HG03064 (cell line): Measurements from ENCODE around the gene KRT36.

Source experiments
- ATAC-seq: cut with Tn5 transposase; IDR thresholded peaks from one replicate; pipeline ENCODE4 v1.9.1; 2021; ENCODE audit warnings: low read depth; ENCODE audit not compliant: unreplicated experiment

The KRT36 gene

GRCh38 chr17:41489531-41489930 lies at the start of gene KRT36:
Gene KRT36 (minus strand): TSS chr17:41489910. CDS start chr17:41489864, 46 bp downstream.
- ATAC-seq = no peak

DNA sequence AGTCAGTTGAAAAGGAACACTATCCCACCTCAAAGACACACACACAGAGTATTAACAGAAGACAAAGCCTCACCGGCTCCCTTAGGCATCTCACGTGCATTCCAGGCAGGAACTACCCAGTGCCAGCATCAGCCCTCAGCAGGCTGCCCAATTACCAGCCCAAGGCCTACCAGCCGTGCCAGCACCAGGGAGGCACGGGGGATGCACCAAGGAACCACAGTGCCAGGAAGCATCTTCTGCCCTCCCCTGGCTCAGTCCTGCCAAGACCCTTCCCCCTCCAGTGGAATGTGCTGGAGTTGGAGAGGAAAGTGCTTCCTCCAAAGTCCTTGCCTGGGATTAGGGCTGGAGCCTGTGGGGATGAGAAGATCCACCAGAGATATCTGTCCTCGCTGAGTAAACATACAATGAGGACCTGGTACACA lies 49.4 kb upstream of the KRT36 start:
- no peak for ATAC-seq

DNA sequence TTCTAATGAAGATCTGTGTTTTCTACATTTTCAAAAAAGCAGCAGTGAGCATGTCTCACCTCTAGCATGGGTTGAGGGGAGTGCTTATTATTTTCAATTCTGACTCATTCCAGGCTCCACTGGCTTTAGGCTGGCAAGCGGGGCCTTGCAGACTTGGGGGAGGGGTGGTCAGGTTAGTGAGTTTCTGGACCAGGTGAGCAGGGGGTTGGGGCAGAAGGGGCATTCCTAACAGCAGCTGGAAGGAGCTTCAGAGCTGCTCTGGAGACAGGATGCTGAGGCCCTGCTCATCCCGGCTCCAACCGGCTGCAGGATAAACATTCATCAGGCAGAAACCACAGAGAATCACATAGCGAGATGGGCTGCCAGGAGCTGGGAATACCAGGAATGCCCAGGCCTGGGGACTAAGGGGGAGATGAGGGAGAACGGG lies 48.9 kb upstream of the KRT36 start:
- ATAC-seq = no peak

GRCh38 chr17:41537990-41538389 lies 48.3 kb upstream of the KRT36 start:
- ATAC-seq = no peak

DNA sequence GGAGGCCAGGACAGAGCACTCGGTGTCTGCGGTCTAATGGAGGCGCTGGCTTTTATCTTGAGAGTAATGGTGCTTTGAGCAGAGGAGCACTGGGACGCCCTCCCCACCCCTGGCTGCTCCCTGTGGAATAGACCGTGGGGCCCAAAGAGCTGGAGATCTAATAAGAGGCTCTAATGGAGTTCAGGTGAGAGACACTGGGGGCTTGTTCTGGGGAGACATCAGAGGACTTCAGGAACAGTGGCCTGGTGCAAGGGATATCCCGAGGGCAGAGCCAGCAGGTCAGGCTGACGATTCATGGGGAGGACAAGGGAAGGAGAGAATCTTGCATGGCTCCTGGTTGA lies 47.9 kb upstream of the KRT36 start:
- ATAC-seq = no peak

DNA sequence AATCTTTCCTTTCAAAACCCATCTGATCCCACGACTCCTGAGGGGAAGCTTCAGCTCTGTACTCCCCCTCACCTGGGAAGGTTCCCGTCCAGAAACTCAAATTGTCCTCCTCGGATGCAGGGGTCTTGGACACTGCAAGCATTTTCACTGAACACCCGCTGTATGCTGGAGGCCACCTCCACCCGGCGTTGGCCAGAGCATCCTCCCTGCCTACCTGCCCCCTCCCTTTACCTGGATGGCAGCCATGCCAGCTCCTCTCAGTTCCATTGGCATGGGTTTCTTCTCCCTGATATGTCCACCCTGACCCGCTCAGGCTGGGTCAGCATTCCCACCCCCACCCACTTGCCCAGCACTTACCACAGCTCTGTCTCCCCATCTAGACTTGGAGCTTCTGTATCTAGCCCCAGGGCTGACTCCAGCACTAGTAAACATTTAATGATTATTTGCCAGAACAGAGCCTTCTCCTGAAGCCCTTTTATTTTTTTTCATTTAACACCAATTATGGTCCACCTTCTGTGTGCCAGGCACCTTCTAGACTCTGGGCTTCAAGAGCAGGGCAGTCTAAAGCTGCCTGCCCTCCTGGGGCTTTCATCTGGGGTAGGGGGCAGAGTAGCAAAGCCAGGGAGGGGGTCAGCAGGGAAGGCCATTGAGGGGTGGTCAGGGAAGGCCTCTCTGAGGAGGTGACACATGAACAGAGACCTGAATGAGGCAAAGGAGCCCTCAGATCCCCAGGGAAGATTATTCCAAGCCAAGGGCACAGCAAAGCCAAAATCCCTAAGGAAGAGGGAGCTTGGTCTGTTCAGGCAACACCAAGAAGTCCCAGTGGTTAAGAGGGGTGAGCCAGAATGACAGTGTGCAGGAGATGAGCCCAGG lies 47.3 kb upstream of the KRT36 start:
- ATAC-seq = no peak

DNA sequence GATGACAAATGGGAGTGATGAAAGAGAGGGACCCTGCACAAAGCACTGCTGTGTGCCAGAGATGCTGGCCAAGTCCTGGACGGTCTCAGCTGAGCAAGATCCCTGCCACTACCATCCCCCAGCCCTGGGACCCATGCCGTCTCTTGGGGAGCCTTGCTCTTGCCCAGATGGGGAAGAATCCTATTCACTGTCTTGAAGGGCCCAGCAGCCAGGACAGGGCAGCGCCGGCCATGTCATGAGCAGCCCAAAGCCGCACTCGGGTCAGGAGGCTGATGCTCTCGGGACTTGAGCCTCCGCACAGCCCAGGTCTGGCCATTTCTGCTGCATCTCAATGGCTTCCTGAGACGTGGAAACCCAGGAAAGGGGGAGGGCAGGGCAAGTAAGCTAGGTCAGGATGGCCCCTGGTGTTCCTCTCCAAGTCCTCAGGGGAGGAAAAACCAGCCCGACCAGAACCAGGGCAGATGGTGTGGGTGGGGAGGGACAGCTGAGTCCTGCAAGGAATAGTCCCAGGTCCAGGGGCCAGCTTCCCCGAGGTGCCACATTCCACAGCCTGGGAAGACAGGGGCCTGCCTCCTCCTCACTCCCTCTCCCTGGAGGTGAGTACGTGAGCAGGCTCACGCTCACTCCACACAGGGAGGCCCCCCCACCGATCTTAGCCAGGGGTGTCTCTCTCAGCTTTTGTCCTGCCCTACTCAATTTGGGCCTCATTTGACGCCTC lies 46.2 kb upstream of the KRT36 start:
- no peak for ATAC-seq

- ATAC-seq = no peak
Measured at GRCh38 chr17:41534899-41535546, 45.3 kb upstream of the KRT36 start.

DNA sequence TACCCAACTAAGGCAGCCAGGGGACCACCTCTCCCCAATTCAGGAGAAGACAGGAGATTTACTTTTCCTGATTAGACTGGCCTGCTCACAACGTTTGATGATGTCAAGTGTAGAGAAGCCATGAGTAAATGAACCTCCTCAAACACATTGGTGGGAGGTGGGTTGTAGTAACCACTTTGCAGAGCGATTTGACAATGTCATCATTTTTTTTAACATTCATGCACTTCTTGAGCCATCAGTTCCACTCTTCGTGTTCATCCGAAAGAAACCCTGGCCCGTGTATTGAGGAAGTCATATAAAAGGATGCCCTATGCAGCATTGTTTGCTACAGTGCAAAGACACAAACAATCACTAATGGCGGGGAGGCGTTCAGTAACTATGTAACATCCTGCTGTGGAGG lies 43.9 kb upstream of the KRT36 start:
- ATAC-seq = no peak

DNA sequence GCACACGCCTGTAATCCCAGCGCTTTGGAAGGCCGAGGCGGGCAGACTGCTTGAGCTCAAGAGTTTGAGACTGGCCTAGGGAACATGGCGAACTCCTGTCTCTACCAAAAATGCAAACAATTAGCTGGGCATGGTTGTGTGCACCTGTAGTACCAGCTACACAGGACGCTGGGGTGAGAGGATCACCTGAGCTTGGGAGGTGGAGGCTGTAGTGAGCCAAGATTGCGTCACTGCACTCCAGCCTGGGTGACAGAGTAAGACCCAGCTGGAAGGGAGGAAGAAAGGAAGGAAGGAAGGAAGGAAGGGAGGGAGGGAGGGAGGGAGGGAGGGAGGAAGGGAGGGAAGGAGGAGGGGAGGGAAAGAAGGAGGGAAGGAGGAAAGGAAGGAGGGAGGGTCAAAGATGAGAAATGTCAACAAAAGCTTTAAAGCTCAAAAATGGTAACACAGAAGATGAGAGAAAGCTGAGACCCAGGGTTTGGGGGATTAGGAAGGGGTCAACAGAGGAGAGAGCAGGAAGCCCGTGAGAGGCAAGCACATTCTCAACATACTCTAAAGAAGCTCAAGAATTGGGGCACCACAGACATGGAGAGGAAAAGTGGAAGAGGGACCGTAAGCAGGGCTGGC lies 43.3 kb upstream of the KRT36 start:
- no peak for ATAC-seq

- ATAC-seq = no peak
Measured at GRCh38 chr17:41531993-41532392, 42.3 kb upstream of the KRT36 start.

- ATAC-seq = no peak
Measured at GRCh38 chr17:41530062-41531048, 40.6 kb upstream of the KRT36 start.

GRCh38 chr17:41529491-41529915 lies 39.8 kb upstream of the KRT36 start:
- ATAC-seq = no peak

- ATAC-seq = no peak
Measured at GRCh38 chr17:41528959-41529353, 39.2 kb upstream of the KRT36 start.

GRCh38 chr17:41527063-41528023 lies 37.6 kb upstream of the KRT36 start:
- ATAC-seq = no peak

DNA sequence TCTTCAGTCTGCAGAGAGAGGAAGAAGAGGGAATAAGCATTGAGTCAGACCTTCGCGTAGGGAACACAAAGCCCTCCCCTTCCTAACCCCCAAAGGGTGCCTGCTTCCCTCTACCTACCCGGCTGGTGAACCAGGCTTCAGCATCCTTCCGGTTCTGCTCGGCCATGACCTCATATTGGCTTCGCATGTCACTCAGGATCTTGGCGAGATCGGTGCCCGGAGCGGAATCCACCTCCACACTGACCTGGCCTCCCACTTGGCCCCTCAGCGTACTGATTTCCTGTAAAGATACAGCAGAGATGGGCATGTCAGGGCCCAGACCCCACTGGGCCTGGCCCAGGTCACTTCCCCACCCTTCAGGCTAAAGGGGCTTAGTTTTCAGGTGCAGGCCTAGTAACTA lies 34.6 kb upstream of the KRT36 start:
- ATAC-seq = no peak

GRCh38 chr17:41523787-41524186 lies 34.1 kb upstream of the KRT36 start:
- ATAC-seq = no peak

DNA sequence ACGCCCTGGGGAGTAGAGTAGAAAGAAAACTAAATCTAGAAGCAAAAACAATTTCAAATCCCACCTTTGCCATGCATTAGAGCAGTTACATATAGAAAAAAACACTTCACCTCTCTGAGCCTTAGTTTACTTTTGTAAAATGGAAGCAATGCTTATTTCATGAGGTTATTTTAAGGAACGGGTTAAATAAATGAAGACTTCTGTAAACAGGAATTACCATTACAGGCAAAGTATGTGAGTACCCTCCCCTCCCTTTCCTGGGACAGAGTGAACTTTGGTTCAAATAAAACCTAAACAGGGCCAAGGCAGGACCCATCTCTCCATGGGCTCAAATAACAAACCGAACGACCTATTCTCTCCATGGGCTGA lies 33.5 kb upstream of the KRT36 start:
- ATAC-seq = no peak
